ENCODE results near the gene ATP6V0B. TPM values are rescaled to one million over a fixed set of nuclear protein-coding genes. Genes with fewer than 3 reads are reported as not detected.
A peak's percentile ranks its signal among the peaks of the same experiment; 100 is the strongest.

Gene ATP6V0B
- total RNA-seq, result 187 and 195 TPM in 2 replicates

- Mint-ChIP-seq H3K27me3 (ENCODE audit: insufficient read depth) (peaks cover 1% of the 10 kb centered on the region), H3K27ac (peak within 1 kb of the TSS; percentile 89), H3K36me3 (ENCODE audit: low read depth) (peaks cover 44% of the 10 kb centered on the region), H3K9me3 (no peaks in the 10 kb centered on the region), H3K4me1 (ENCODE audit: low read depth) (peaks cover 60% of the 10 kb centered on the region), H3K4me3 (peak within 1 kb of the TSS; percentile 85)
- peak; percentile 94 for DNase-seq (ENCODE audit: low spot score)
- intact Hi-C loops (cut with micrococcal nuclease), result loop anchor here (1.0 to 10.0 kb wide), 8 partner anchors 17 to 1292 kb away; partner anchors contain the start of genes BTBD19, CCDC24, DYNLT4 and ELOVL1
These were observed at the start of gene ATP6V0B for GRCh38 chr1:43974443-43975248. ATP6V0B (plus strand) TSS chr1:43974960; CDS start chr1:43975041, 81 bp downstream.

GRCh38 chr1:43925846-43926245 lies 48.9 kb upstream of the ATP6V0B start:
- no peak for DNase-seq (ENCODE audit: low spot score)
- Mint-ChIP-seq H3K9me3 (no peaks in the 10 kb centered on the region), H3K4me1 (ENCODE audit: low read depth) (no peaks in the 10 kb centered on the region), H3K27ac (no peak overlapping the region), H3K4me3 (no peak overlapping the region), H3K36me3 (ENCODE audit: low read depth) (no peaks in the 10 kb centered on the region), H3K27me3 (ENCODE audit: insufficient read depth) (no peaks in the 10 kb centered on the region)
- intact Hi-C loops (cut with micrococcal nuclease), result no loop called here

DNA sequence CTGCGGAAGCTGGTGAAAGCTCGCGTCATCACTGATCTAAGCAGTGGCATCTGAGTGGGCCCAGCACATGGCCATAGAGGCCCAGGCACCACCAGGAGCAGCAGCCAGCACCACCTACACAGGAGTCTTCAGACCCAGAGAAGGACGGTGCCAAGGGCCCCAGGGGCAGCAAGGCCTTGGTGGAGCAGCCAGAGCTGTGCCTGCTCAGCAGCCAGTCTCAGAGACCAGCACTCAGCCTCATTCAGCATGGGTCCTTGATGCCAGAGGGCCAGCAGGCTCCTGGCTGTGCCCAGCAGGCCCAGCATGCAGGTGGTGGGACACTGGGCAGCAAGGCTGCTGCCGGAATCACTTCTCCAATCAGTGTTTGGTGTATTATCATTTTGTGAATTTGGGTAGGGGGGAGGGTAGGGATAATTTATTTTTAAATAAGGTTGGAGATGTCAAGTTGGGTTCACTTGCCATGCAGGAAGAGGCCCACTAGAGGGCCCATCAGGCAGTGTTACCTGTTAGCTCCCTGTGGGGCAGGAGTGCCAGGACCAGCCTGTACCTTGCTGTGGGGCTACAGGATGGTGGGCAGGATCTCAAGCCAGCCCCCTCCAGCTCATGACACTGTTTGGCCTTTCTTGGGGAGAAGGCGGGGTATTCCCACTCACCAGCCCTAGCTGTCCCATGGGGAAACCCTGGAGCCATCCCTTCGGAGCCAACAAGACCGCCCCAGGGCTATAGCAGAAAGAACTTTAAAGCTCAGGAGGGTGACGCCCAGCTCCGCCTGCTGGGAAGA lies 44.4 kb upstream of the ATP6V0B start:
- intact Hi-C loops (cut with micrococcal nuclease), result loop anchor here (5.0 kb wide), 1 partner anchor 117 kb away; no protein-coding TSS in a partner anchor

GRCh38 chr1:43930949-43931275 lies 43.8 kb upstream of the ATP6V0B start:
- intact Hi-C loops (cut with micrococcal nuclease), result loop anchor here (5.0 kb wide), 1 partner anchor 116 kb away; no protein-coding TSS in a partner anchor
- peaks cover 3% of the 10 kb centered on the region for H3K36me3 Mint-ChIP-seq (ENCODE audit: low read depth)
- H3K27me3 Mint-ChIP-seq (ENCODE audit: insufficient read depth), result peaks cover 14% of the 10 kb centered on the region

More for the DNA sequence above, 44.4 kb upstream of the ATP6V0B start:
- Mint-ChIP-seq H3K9me3 (no peaks in the 10 kb centered on the region), H3K27me3 (ENCODE audit: insufficient read depth) (peaks cover 12% of the 10 kb centered on the region), H3K36me3 (ENCODE audit: low read depth) (peaks cover 3% of the 10 kb centered on the region), H3K4me1 (ENCODE audit: low read depth) (peaks cover 8% of the 10 kb centered on the region), H3K4me3 (no peak overlapping the region), H3K27ac (no peak overlapping the region)
- DNase-seq (ENCODE audit: low spot score), result no peak

DNA sequence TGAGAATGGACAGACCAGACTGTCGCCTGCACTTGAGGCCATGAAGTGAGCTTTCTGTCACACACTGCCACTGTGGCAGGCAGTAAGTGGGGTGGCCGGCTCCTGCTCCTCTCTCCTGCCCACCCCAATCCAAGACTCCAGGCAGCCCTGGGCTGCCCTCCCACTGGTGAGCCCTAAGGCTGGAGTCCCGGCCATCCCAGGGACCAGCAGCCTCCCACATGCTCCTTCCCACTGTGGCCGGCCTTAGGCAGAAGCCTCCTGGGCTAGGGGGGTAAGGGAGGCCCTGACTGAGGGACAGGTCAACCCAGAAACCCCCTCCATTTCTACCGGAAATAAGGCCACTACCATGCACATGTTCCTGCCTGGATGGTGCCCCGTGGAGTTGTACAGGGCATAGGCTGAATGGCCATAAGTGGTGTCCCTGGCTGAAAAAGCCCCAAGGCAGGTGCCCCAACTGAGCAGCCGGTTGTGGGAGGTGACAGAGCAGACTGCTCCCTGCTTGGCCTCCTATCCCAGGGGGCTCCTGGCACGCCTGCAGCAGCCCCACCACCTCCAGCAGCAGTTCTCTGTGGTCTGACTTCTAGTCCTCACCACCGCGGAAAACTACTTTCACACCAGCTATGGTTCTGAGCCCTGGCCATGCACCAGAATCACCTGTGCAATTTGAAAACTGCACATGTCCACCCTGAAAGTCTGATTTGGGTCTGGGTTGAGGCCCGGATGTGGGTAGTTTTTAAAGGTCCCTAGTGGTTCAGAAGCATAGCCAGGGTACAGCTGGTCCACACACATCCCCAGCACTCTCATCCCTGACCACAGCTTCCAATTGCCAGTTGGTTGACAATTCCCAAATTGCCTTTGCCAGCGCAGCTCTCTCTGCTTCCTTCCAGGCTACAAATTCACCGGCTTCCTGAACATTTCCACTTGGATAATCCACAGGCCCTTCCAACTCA lies 42.8 kb upstream of the ATP6V0B start:
- Mint-ChIP-seq H3K4me3 (no peak overlapping the region), H3K27me3 (ENCODE audit: insufficient read depth) (peaks cover 14% of the 10 kb centered on the region), H3K36me3 (ENCODE audit: low read depth) (peaks cover 3% of the 10 kb centered on the region), H3K4me1 (ENCODE audit: low read depth) (peaks cover 8% of the 10 kb centered on the region), H3K27ac (no peak overlapping the region), H3K9me3 (no peaks in the 10 kb centered on the region)
- DNase-seq (ENCODE audit: low spot score), result no peak
- intact Hi-C loops (cut with micrococcal nuclease), result loop anchor here (5.0 kb wide), 1 partner anchor 115 kb away; no protein-coding TSS in a partner anchor

More at GRCh38 chr1:43930949-43931275, 43.8 kb upstream of the ATP6V0B start:
- no peak overlapping the region for H3K27ac Mint-ChIP-seq
- H3K4me1 Mint-ChIP-seq (ENCODE audit: low read depth), result peaks cover 8% of the 10 kb centered on the region
- DNase-seq (ENCODE audit: low spot score), result no peak
- H3K9me3 Mint-ChIP-seq, result no peaks in the 10 kb centered on the region
- H3K4me3 Mint-ChIP-seq, result no peak overlapping the region

- peaks cover 14% of the 10 kb centered on the region for H3K27me3 Mint-ChIP-seq (ENCODE audit: insufficient read depth)
- no peaks in the 10 kb centered on the region for H3K9me3 Mint-ChIP-seq
- no peak overlapping the region for H3K27ac Mint-ChIP-seq
- H3K4me3 Mint-ChIP-seq, result no peak overlapping the region
- peaks cover 5% of the 10 kb centered on the region for H3K36me3 Mint-ChIP-seq (ENCODE audit: low read depth)
- intact Hi-C loops (cut with micrococcal nuclease), result loop anchor here (5.0 kb wide), 1 partner anchor 114 kb away; no protein-coding TSS in a partner anchor
- DNase-seq (ENCODE audit: low spot score), result no peak
- H3K4me1 Mint-ChIP-seq (ENCODE audit: low read depth), result peaks cover 8% of the 10 kb centered on the region
These were observed 41.9 kb upstream of the ATP6V0B start for GRCh38 chr1:43932786-43933385.

- intact Hi-C loops (cut with micrococcal nuclease), result loop anchor here (1.0 to 5.0 kb wide), 5 partner anchors 13 to 707 kb away; partner anchors contain the start of gene IPO13
- H3K36me3 Mint-ChIP-seq (ENCODE audit: low read depth), result peaks cover 9% of the 10 kb centered on the region
- H3K27ac Mint-ChIP-seq, result no peak within 1 kb of the TSS
- no peak for DNase-seq (ENCODE audit: low spot score)
- H3K27me3 Mint-ChIP-seq (ENCODE audit: insufficient read depth), result peaks cover 14% of the 10 kb centered on the region
- no peaks in the 10 kb centered on the region for H3K9me3 Mint-ChIP-seq
- H3K4me3 Mint-ChIP-seq, result no peak within 1 kb of the TSS
- peaks cover 8% of the 10 kb centered on the region for H3K4me1 Mint-ChIP-seq (ENCODE audit: low read depth)
These were observed 41.2 kb upstream of the ATP6V0B start, which contains the start of gene ARTN for GRCh38 chr1:43933386-43934100. ARTN (plus strand) TSS chr1:43933801; CDS start chr1:43935657, 1,856 bp downstream.

DNA sequence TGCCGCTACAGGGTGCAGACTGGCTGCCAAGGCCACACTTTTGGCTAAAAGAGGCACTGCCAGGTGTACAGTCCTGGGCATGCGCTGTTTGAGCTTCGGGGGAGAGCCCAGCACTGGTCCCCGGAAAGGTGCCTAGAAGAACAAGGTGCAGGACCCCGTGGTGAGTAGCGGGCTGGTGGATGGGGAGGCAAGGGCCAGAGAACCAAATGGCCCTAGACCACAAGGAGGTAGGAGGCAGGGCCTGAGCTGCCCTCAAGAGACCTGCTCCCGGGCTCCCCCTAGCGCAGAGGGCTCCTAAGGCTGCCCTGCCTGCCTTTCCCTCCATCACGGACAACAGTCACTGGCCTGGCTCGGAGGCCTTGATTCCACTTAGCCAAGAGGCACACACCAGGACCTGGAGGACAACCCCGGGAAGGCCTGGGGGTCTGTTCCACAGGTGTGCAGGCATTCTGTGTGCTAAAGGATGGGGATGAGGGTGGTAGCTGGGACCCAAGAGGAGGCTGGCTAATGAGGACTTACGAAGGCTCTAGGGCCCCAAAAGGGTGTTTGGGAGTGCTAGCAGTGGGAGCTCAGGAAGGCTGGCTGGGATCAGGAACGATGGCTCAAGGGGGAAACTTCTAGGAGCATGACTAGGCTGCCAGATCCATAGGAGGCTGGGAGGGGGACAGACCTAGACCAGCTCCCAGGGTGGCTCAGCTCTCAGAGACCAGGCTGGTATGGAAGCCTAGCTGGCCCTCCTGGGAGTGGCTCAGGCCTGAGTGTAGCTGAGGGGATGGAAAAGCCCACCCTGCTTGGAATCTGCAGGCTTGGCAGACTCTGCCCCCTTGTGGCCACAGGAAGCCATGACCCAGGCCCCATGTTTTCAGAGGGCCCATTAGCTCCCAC lies 40.4 kb upstream of the ATP6V0B start:
- H3K4me3 Mint-ChIP-seq, result no peak overlapping the region
- H3K27me3 Mint-ChIP-seq (ENCODE audit: insufficient read depth), result peaks cover 14% of the 10 kb centered on the region
- H3K27ac Mint-ChIP-seq, result no peak overlapping the region

GRCh38 chr1:43934986-43935324 lies 39.8 kb upstream of the ATP6V0B start:
- Mint-ChIP-seq H3K27me3 (ENCODE audit: insufficient read depth) (peaks cover 14% of the 10 kb centered on the region), H3K4me1 (ENCODE audit: low read depth) (peaks cover 14% of the 10 kb centered on the region), H3K9me3 (no peaks in the 10 kb centered on the region), H3K36me3 (ENCODE audit: low read depth) (peaks cover 9% of the 10 kb centered on the region), H3K27ac (no peak overlapping the region), H3K4me3 (no peak overlapping the region)
- no peak for DNase-seq (ENCODE audit: low spot score)
- intact Hi-C loops (cut with micrococcal nuclease), result loop anchor here (1.0 to 5.0 kb wide), 5 partner anchors 11 to 708 kb away; partner anchors contain the start of gene IPO13

More for the DNA sequence above, 40.4 kb upstream of the ATP6V0B start:
- no peaks in the 10 kb centered on the region for H3K9me3 Mint-ChIP-seq
- H3K4me1 Mint-ChIP-seq (ENCODE audit: low read depth), result peaks cover 8% of the 10 kb centered on the region
- intact Hi-C loops (cut with micrococcal nuclease), result loop anchor here (1.0 to 5.0 kb wide), 5 partner anchors 12 to 708 kb away; partner anchors contain the start of gene IPO13
- peaks cover 9% of the 10 kb centered on the region for H3K36me3 Mint-ChIP-seq (ENCODE audit: low read depth)
- DNase-seq (ENCODE audit: low spot score), result peak; percentile 32

DNA sequence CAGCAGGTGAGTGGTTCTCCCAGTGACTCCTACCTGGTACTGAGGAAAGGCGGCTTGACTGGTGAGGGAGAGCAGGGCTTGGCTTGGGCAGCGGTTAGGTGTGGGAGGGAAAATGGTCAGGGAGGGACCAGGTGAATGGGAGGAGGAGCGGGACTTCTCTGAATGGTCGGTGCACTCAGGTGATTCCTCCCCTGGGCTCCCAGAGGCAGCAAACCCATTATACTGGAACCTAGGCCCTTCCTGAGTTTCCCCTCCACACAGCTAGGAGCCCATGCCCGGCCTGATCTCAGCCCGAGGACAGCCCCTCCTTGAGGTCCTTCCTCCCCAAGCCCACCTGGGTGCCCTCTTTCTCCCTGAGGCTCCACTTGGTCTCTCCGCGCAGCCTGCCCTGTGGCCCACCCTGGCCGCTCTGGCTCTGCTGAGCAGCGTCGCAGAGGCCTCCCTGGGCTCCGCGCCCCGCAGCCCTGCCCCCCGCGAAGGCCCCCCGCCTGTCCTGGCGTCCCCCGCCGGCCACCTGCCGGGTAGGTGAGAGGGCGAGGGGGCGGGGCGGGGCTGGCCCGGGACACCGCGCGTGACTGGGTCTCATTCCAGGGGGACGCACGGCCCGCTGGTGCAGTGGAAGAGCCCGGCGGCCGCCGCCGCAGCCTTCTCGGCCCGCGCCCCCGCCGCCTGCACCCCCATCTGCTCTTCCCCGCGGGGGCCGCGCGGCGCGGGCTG lies 38.9 kb upstream of the ATP6V0B start:
- intact Hi-C loops (cut with micrococcal nuclease), result loop anchor here (2.0 kb wide), 1 partner anchor 709 kb away; no protein-coding TSS in a partner anchor
- Mint-ChIP-seq H3K36me3 (ENCODE audit: low read depth) (peaks cover 9% of the 10 kb centered on the region), H3K4me1 (ENCODE audit: low read depth) (peaks cover 15% of the 10 kb centered on the region), H3K27me3 (ENCODE audit: insufficient read depth) (peaks cover 14% of the 10 kb centered on the region), H3K27ac (no peak overlapping the region), H3K4me3 (no peak overlapping the region), H3K9me3 (no peaks in the 10 kb centered on the region)
- no peak for DNase-seq (ENCODE audit: low spot score)
